Vagina (tissue), 2 donors: ENCODE measurements around the gene PPDPF. TPM values are rescaled to one million over a fixed set of nuclear protein-coding genes. Genes with fewer than 3 reads are reported as not detected.

Source experiments
- DNase-seq, 2 donors: peaks; one replicate each; pipeline ENCODE4 v3.0.0-alpha.2; 2017; ENCODE audit errors: extremely low spot score in 2 of 2
- H3K27ac ChIP-seq: fragments of 200-600 bp; sonication (generic); one replicate; pipeline ENCODE4 v1.5.1; 2019
- H3K27me3 ChIP-seq: fragments of 200-600 bp; sonication (generic); one replicate; pipeline ENCODE4 v1.5.1; 2019
- H3K36me3 ChIP-seq, 2 donors: fragments of 200-600 bp; sonication (generic); one replicate each; pipeline ENCODE4 v1.5.1; 2017 to 2019
- H3K4me1 ChIP-seq: fragments of 200-600 bp; sonication (generic); one replicate; pipeline ENCODE4 v1.5.1; 2019
- H3K4me3 ChIP-seq, 2 donors: fragments of 200-600 bp; sonication (generic); 1 replicate in 1 of 2; 2 replicates in 1 of 2; pipeline ENCODE4 v1.5.1; 2016 to 2019
- H3K9me3 ChIP-seq: fragments of 200-600 bp; sonication (generic); one replicate; pipeline ENCODE4 v1.5.1; 2019
- CTCF ChIP-seq, 3 experiments: fragments of 450-650 bp in 2 of 3; fragments of 200-600 bp in 1 of 3; sonication (generic) in 1 of 3; IDR thresholded peaks; one replicate each; pipeline ENCODE4 v1.5.1; 2017 to 2019; ENCODE audit warnings: antibody characterized with exemption in 3 of 3, mild to moderate bottlenecking in 2 of 3, moderate library complexity in 2 of 3
- POLR2A ChIP-seq, 2 donors: fragments of 450-650 bp; IDR thresholded peaks; one replicate each; pipeline ENCODE4 v1.6.1; 2017; ENCODE audit warnings: antibody characterized with exemption in 2 of 2, mild to moderate bottlenecking in 2 of 2, moderate library complexity in 2 of 2
- POLR2AphosphoS5 ChIP-seq, 2 donors: sonication (generic); formaldehyde crosslinking; IDR thresholded peaks; one replicate each; pipeline ENCODE4 v1.9.0; 2017; ENCODE audit warnings: antibody characterized with exemption in 2 of 2, mild to moderate bottlenecking in 2 of 2, low read depth in 1 of 2; ENCODE audit not compliant: insufficient read depth in 1 of 2
- intact Hi-C: fragments of 100-400 bp; cut with DNase I; formaldehyde crosslinking; loops from one replicate; pipeline ENCODE4 v1.15.1; 2023
- total RNA-seq: library from RNA; depleted of rRNA; stranded (reverse); fragments of >200 nt; gene quantifications from one replicate; pipeline ENCODE4 v1.2.3, GENCODE V29; 2016

Gene PPDPF
- total RNA-seq, 1 donor from 2014 or later, result 198 TPM

GRCh38 chr20:63518946-63519667 is 1.5 kb upstream of the PPDPF start:
- Histone ChIP-seq H3K9me3 (no peaks in the 10 kb centered on the region), H3K4me1 (peaks cover 35% of the 10 kb centered on the region), H3K27me3 (no peaks in the 10 kb centered on the region), H3K4me3 (peak overlapping the region; percentile 58 to 94), H3K27ac (peak overlapping the region; percentile 97), H3K36me3 (no peaks in the 10 kb centered on the region)
- no peak for DNase-seq
- TF ChIP-seq CTCF (IDR thresholded peaks at IDR 0.05) (no peak), POLR2A (IDR thresholded peaks at IDR 0.05) (no peak), POLR2AphosphoS5 (IDR thresholded peaks at IDR 0.05; ENCODE audit: insufficient read depth in 1 of 2, low read depth in 1 of 2) (no peak)
- intact Hi-C loops, result no loop called here

DNA sequence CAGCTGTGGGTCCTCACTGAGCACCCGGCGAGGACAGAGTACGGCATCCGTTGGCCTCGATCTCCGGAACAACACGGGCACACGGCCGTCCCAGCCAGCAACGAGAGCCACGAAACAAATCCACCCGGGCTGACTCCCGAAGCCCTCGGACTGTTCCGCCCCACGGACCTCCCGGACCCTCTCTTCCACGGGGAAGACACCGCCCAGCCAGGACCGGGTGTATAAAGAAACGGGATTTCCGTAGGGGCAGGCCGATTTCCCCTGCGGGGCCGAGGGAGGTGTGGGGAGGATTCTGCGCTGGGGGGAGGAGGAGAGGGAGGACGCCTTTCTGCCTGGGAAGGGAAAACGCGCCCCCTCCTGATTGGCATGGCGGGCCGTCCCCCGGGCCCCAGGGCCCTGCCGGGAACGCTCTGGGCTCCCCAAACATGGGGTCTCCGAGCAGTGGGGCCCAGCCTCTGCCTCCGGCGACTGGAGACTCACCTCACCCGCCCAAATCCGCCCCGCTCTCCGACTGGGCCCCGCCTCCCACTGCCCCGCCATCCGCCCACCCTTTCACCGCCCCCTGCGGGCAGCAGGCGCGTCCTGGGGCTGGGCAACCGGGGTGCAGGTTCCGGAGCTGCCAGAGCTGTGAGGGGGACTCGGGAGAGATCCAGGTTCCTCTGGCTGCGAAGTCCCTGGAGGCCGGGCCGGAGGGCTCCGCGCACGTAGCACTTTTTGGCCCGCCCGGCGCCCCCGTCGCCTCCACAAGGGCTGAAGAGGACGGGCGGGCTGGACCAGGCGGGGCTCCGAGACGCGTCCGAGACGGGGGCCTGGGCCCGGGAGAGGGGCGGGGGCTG is 679 bp upstream of the PPDPF start:
- peak overlapping the region; percentile 97 for H3K27ac ChIP-seq
- H3K9me3 ChIP-seq, result no peaks in the 10 kb centered on the region
- H3K4me3 ChIP-seq, result peak overlapping the region; percentile 58 to 94
- DNase-seq, result no peak
- peak in 1 of 2 donors; percentile 38 for TF ChIP-seq POLR2AphosphoS5 (IDR thresholded peaks at IDR 0.05; ENCODE audit: insufficient read depth in 1 of 2, low read depth in 1 of 2)
- no peak for TF ChIP-seq CTCF (IDR thresholded peaks at IDR 0.05)
- H3K4me1 ChIP-seq, result peaks cover 35% of the 10 kb centered on the region
- intact Hi-C loops, result no loop called here
- no peaks in the 10 kb centered on the region for H3K36me3 ChIP-seq
- H3K27me3 ChIP-seq, result no peaks in the 10 kb centered on the region

DNA sequence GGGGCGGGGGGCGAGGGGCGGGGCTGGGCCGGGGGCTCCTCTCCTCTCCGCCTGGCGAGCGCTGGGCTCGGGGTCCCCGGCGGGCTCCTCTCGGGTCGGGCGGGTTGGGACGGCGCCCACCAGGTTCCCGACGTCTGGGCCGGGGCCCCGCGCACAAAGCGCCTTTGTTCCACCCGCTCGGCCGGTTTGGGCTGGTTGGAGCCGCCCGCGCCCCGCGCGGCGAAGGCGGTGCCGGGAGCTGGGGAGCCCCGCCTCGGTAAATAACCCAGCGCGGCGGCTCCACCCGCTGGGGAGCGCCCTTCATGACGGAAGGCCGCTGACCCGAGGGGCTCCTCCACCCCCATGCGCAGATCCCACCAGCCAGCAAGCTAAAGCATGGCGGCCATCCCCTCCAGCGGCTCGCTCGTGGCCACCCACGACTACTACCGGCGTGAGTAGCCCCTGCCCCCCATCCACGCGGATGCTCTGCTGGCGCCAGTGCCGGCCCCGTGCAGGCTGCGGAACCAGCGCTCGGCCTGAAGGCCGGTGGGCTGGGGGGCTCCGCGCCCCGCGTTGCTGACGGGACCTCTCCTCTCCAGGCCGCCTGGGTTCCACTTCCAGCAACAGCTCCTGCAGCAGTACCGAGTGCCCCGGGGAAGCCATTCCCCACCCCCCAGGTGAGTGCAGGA is 503 bp downstream of the PPDPF start:
- DNase-seq, result no peak
- H3K9me3 ChIP-seq, result no peaks in the 10 kb centered on the region
- H3K36me3 ChIP-seq, result no peaks in the 10 kb centered on the region
- peak overlapping the region; percentile 58 to 94 for H3K4me3 ChIP-seq
- TF ChIP-seq POLR2AphosphoS5 (IDR thresholded peaks at IDR 0.05; ENCODE audit: insufficient read depth in 1 of 2, low read depth in 1 of 2) (no peak), CTCF (IDR thresholded peaks at IDR 0.05) (no peak), POLR2A (IDR thresholded peaks at IDR 0.05) (no peak)
- H3K4me1 ChIP-seq, result peaks cover 35% of the 10 kb centered on the region
- peak overlapping the region; percentile 97 for H3K27ac ChIP-seq
- intact Hi-C loops, result no loop called here
- H3K27me3 ChIP-seq, result no peaks in the 10 kb centered on the region

DNA sequence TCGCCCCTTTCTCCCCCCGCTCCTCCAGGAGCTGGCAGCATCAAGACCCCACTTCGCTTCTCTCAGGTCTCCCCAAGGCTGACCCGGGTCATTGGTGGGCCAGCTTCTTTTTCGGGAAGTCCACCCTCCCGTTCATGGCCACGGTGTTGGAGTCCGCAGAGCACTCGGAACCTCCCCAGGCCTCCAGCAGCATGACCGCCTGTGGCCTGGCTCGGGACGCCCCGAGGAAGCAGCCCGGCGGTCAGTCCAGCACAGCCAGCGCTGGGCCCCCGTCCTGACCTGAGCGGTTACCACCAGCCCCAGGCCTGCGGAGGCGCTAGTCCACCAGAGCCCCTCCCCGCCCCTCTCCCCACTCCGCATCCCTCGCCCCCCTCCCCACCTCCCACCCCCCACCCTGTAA is 1.0 kb downstream of the PPDPF start:
- H3K4me1 ChIP-seq, result peaks cover 35% of the 10 kb centered on the region

More for the DNA sequence above, 1.0 kb downstream of the PPDPF start:
- no peaks in the 10 kb centered on the region for H3K9me3 ChIP-seq
- H3K4me3 ChIP-seq, result peak overlapping the region; percentile 58 to 94
- no peaks in the 10 kb centered on the region for H3K36me3 ChIP-seq
- intact Hi-C loops, result no loop called here
- TF ChIP-seq CTCF (IDR thresholded peaks at IDR 0.05) (no peak), POLR2A (IDR thresholded peaks at IDR 0.05) (no peak), POLR2AphosphoS5 (IDR thresholded peaks at IDR 0.05; ENCODE audit: insufficient read depth in 1 of 2, low read depth in 1 of 2) (no peak)
- DNase-seq, result no peak
- H3K27me3 ChIP-seq, result no peaks in the 10 kb centered on the region
- H3K27ac ChIP-seq, result peak overlapping the region; percentile 97
